AG08395 (cell line): ENCODE data around the gene CDKN2B-AS1.
A peak's percentile ranks its signal among the peaks of the same experiment; 100 is the strongest.

Source experiments
- DNase-seq: peaks from one replicate; pipeline ENCODE4 v3.0.0; 2012; ENCODE audit warnings: mixed read lengths, low spot score

The CDKN2B-AS1 gene

GRCh38 chr9:22118810-22119521 lies 124.4 kb downstream of the CDKN2B-AS1 start:
- no peak for DNase-seq

GRCh38 chr9:22119522-22120158 lies 125.0 kb downstream of the CDKN2B-AS1 start:
- peak; percentile 24 for DNase-seq

GRCh38 chr9:22120159-22120549 lies 125.6 kb downstream of the CDKN2B-AS1 start:
- DNase-seq, result no peak

GRCh38 chr9:22120595-22120994 lies 126.0 kb downstream of the CDKN2B-AS1 start:
- no peak for DNase-seq

GRCh38 chr9:22124263-22125011 lies 129.8 kb downstream of the CDKN2B-AS1 start:
- DNase-seq, result no peak

- DNase-seq, result peak; percentile 24
Measured at GRCh38 chr9:22129133-22129532, 134.5 kb downstream of the CDKN2B-AS1 start.

- no peak for DNase-seq
Measured at GRCh38 chr9:22129633-22130032, 135.0 kb downstream of the CDKN2B-AS1 start.

GRCh38 chr9:22131817-22132216 lies 137.2 kb downstream of the CDKN2B-AS1 start:
- DNase-seq, result no peak

- no peak for DNase-seq
Measured at GRCh38 chr9:22134390-22134789, 139.8 kb downstream of the CDKN2B-AS1 start.

GRCh38 chr9:22136461-22137096 lies 142.0 kb downstream of the CDKN2B-AS1 start:
- DNase-seq, result peak; percentile 64

- DNase-seq, result no peak
Measured at GRCh38 chr9:22138956-22139660, 144.5 kb downstream of the CDKN2B-AS1 start.

- DNase-seq, result no peak
Measured at GRCh38 chr9:22141908-22142307, 147.3 kb downstream of the CDKN2B-AS1 start.

GRCh38 chr9:22142671-22143070 lies 148.1 kb downstream of the CDKN2B-AS1 start:
- DNase-seq, result no peak

GRCh38 chr9:22143799-22144625 lies 149.4 kb downstream of the CDKN2B-AS1 start:
- DNase-seq, result no peak

- DNase-seq, result no peak
Measured at GRCh38 chr9:22146604-22147003, 152.0 kb downstream of the CDKN2B-AS1 start.

GRCh38 chr9:22147813-22148527 lies 153.4 kb downstream of the CDKN2B-AS1 start:
- DNase-seq, result peak; percentile 52

GRCh38 chr9:22148528-22148875 lies 153.9 kb downstream of the CDKN2B-AS1 start:
- DNase-seq, result no peak

GRCh38 chr9:22148876-22149637 lies 154.5 kb downstream of the CDKN2B-AS1 start:
- peak; percentile 12 for DNase-seq

GRCh38 chr9:22154064-22154463 lies 159.5 kb downstream of the CDKN2B-AS1 start:
- no peak for DNase-seq

GRCh38 chr9:22156586-22156985 lies 162.0 kb downstream of the CDKN2B-AS1 start:
- no peak for DNase-seq
